Activated CD4-positive, alpha-beta T cell treated with anti-CD3 and anti-CD28 coated beads, Interleukin-2, amount 50 U/mL, for 24 hours (primary cell): ENCODE results near the gene FAM107A.

Source experiments
- DNase-seq, 2 donors: peaks; one replicate each; pipeline ENCODE4 v3.0.0-alpha.2; 2020; ENCODE audit warnings: low read depth in 1 of 2, low spot score in 1 of 2

Gene FAM107A

DNA sequence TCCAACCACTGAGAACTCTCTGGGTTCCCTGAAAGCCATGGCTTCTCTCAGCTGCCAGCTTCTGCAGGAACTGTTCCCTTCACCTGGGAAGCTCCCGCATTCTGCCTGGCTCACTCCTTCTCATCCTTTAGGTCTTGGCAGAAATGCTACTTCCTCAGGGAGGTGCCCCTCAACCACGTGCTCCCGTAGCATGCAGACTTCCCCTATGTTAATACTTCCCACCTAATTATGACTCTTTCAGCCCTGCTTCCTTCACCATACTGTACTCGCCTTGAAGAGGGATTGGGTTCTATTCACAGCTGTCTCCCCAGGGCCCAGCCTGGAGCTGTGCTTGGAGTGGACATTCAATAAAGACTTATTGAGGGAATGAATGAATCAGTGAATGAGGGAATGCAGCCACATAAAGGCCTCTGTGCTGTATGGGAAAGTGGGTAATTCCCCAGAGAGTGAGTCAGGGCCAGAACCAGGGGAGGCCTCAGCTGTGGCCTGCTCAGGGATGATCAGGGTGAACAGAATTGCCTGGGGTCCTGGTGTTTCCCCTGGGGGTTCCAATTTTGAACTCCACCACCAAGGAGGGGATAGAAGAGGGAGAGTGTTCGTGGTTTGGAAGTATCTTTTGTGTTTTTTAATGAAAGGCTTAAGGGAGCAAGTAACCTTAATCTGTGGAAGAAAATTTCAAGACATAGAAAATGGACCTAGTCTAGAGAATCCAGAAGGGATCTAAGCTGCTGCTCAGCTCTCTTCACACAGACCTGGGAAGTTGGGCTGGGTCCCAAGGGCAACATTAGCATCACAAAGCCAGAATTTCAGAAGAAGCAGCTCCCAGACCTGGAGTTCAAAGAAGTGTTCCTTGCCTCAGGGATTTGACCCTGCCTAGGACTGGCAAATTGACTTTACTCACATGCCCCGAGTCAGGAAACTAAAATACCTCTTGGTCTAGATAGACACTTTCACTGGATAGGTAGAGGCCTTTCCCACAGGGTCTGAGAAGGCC, 14.6 kb upstream of the FAM107A start:
- no peak for DNase-seq

DNA sequence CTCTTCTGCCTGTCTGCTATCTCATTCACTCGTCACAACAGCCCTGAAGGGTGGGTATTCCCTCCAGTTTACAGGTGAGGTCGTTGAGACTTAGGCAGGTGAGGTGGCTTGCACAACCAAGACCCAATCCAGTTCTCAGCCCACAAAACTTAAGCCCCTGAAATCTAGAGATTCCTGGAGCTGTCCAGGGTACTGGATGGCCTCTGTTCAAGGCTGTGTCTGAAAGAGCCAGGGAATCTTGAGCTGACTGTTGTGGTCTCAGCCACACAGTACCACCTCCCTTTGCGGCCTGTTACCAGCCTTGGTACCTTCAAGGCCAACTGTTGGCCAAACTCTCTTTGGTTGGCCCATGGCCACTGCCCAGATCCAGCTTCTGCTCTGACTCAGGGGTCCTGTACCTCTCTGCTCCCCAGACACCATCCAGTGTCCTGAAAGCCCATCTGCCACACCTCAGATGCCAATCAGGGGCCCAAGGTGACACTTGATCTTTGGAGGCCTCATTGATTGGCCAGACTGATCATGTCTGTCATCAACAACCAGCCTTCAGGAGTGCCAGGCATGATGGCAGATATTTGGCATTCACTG, 10.9 kb upstream of the FAM107A start:
- DNase-seq: no peak

DNA sequence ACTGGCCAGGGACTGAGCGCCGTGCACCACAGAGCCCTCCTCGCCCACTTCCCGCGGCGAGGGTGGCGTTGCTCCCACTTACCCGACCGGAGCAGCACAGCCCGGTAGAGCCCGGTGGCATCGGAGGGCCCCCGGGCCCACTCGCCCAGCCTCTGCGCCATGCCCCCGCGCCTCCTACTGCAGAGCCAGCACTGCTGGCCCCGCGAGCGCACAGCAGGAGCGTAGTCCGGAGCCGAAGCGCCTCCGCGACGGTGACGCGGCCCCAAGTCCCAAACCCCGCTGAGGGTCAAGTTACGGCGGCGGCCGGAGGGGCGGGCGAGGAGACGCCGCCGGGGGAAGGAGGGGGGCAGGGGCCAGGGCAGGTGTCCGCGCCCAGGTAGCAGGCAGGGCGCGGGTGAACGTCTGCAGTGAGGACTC, 9.6 kb upstream of the FAM107A start:
- DNase-seq: no peak

DNA sequence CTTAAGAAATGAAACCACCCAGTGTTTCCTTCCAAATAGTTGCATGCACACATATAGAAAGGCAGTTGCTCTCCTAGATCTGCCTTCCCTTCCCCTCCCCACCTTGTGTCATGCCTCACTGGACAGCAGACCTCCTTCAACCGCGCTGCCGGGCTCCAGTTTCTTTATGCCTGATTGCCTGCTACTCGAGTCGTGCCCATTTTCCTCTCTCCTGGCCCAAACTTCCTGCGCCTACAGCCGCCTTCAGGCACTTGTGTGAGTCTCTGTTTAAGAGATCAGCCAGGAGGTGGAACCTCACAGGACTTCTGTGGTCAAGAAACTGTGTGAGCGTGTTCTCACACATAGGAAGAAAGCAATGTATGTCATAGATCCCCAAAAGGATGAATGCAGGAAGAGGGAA, 8.8 kb upstream of the FAM107A start:
- no peak for DNase-seq

DNA sequence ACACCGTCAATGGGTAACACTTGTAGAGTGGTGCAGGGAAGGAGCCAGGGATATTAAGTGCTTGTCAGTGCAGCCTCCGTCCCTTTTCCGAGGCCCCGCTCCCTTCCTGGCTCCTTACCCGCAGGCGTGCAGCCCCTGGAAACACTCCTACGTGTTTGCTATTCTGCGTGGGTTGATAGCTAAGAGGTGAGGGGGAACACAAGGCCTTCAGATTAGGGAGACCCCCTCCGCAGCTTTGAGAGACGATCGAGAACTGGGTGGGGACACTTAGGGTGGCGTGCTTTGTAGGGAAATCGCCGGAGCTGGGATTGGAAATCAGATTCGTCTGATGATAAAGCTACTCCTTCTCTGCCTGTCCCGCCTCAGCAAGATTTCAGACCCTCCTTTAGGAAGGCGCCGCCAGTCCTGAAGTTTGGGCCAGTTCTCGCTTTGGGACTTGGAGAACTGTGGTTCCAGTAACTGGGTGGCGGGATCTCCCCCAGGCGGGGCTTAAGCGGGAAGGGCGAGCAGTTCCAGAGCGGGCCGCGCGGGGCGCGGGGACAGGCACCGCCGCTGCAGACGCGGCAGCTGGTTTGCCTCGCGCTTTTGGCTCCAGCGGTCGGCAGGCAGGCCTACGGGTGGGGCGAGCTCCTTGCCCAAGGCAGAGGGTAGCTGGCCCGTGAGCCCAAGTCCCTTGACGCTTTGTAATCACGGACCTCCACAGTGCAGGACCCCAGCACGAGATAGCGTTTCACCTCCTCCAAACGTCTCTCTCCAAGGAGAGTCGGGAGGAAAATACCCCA, 8.0 kb upstream of the FAM107A start:
- peak; percentile 22 to 25 for DNase-seq

- DNase-seq: no peak
These were observed 7.5 kb upstream of the FAM107A start for GRCh38 chr3:58584690-58585004.

DNA sequence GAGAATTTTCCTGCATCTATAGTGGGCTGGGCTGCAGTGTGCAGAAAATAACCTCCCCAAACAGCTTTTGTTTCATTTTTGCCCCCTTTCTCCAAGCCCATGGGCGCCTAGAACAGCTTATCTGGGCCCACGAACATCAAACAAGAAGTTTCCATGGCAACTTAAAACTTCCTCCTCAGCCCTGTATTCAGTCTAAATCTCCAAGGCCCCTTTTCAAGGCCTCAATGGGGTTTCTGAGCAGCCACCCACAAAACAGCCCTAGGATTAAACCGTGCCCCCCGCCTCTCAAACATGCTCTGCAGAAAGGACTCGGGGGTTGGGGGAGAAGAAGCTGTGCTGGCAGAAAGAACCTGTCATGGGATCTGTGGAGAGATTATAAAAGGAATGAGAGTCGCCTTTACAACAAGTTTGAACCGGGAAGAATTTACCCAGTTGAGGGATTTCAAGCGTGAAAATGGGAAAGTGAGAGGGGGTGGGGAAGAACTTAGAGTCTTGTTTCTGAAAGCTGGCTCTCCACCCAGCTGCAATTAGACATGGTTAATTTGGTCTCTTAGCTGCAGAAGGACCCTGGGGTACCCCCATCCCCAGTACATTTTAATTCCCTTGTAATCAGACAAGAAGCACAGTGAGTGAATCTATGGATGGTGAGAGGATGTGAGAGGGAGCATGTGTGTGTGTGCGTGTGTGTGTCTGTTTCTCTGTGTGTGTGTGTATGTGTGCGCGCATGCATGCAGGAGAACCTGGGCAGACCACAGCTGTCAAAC, 4.3 kb upstream of the FAM107A start:
- no peak for DNase-seq

- no peak for DNase-seq
These were observed 3.7 kb upstream of the FAM107A start for GRCh38 chr3:58580826-58581327.

DNA sequence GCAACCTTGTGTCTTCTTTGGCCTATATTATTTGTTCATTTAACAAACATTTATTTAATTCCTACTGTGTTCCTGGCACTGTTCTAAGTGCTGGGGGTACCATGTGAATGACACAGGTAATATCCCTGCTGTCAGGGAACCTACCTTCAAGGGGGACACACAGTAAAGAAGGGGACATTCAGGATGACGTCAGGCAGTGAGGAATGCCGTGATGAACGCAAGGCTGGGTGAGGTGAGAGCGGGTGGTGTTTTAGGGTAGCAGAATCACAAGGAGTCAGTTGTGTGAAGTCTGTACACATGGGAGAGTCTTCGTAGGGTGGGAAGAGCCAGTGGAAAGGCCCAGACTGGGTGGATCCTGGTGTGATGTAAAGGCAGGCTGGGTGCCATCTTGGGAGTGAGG, 1.7 kb upstream of the FAM107A start:
- no peak for DNase-seq

GRCh38 chr3:58576716-58577115, 475 bp downstream of the FAM107A start:
- no peak for DNase-seq

- no peak for DNase-seq
These were observed 1.1 kb downstream of the FAM107A start for GRCh38 chr3:58575971-58576652.

GRCh38 chr3:58574682-58575081, 2.5 kb downstream of the FAM107A start:
- no peak for DNase-seq

DNA sequence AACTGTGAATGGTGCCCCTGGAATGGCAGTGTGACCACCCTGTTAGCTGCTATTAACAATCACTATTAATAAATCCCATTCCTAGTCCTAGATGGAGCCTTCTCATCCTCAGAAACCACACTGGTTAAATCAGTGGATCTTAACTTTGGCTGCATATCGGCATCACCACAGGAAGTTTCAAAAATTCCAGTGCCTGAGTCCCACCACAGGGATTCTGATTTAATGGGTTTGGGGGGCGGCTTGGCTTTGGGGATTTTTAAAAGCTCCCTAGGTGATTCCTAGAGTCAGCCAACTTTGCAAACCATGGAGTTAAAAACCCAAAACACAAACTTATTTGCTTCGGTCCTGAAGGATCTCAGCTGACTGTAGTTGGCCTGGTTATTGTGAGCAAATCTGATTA, 3.1 kb downstream of the FAM107A start:
- no peak for DNase-seq

DNA sequence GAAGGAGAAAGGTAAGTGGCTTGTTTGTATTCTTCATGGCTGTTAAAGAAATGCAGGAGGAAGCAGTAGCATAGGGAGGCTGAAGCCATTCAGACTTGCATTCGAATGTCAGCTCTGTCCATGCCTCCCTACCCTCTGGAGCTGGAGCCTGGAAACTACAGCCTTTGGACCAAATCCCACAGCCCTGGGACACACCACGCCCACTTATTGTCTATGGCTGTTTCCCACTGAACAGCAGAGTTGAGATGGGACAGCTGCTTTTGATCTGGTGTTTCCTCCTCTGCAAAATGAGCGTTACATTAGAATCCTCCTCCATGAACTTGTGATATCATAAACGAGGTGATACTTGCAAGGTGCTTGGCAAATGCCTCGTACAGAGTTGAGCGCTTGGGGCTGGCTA, 3.6 kb downstream of the FAM107A start:
- no peak for DNase-seq

- DNase-seq: no peak
These were observed 4.5 kb downstream of the FAM107A start for GRCh38 chr3:58572634-58573230.

- no peak for DNase-seq
These were observed 5.1 kb downstream of the FAM107A start for GRCh38 chr3:58572013-58572633.

DNA sequence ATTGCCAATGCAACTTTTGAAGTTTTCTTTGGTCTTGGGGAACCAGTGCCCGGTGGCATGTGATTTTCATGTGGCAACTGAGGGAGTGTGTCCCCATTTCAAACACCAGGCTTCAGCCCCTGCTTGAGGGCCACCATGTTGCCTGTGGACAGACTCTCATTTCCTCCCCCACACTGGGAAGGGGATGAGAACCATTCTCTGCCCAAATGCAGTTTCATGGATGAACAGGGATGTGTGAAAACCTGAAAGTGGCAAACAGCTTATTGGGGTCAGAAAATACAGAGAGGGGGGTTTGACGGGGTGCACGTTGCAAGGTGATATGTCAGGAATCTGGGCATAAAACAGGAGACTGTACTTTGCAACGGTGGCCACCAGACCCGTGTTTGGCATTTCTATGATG, 6.3 kb downstream of the FAM107A start:
- no peak for DNase-seq

GRCh38 chr3:58569287-58570001, 7.7 kb downstream of the FAM107A start:
- no peak for DNase-seq
